ENCODE measurements around the gene NUSAP1.
"Not testable (repeated sequence)": the region's sequence is repeated elsewhere in the genome, so short reads cannot be mapped to it uniquely, and the experiment has no call there.

The NUSAP1 gene

DNA sequence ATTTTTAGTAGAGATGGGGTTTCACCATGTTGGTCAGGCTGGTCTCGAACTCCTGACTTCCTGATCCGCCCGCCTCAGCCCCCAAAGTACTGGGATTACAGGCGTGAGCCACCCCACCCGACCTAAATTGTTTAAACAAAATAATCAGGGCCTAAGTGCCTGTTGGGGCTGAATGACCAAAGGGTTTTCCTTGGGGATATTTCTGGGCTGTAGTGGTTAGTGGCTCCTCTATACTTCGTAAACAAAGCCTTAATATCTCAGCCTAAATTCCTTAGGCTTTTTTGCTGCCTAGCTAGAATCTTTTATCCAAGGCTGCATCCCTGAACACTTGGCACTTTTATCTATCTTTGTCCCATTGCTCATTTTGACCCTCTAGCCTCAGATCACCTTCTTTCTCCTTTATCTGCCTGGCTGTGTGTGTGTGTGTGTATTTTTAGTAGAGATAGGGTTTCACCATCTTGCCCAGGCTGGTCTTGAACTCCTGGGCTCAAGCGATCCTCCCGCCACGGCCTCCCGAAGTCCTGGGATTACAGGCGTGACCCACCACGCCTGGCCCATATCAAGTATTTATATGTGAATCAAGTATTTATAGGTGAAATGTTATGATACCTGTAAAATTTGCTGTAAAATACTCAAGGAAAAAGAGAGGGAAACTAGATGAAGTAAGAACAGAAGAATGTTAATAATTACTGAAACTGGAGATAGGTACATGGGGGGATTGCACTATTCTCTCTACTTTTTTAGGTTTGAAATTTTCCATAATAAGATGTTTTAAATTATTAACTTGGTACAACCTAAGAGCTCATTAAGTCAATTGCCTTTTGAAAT lies 1.8 kb downstream of the NUSAP1 start:
- DNase-seq: peak in 1 of 2 donors; percentile 4

DNA sequence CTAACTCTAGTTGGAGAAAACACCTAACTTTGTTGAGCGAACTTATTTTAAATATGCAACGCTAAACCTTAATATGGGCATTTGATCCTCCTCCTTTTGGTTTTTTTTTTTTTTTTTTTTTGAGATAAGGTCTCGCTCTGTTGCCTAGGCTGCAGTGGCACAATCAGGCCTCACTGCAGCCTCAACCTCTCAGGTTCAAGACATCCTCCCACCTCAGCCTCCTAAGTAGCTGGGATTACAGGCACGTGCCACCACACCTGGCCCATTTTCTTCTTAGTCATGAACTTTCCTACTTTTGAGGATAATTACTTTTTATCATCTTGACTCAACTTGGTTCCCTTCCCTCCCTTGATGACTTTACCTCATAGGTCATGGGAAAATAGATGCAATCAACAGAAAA lies 3.9 kb downstream of the NUSAP1 start:
- peak in 1 of 2 donors; percentile 7 for DNase-seq

DNA sequence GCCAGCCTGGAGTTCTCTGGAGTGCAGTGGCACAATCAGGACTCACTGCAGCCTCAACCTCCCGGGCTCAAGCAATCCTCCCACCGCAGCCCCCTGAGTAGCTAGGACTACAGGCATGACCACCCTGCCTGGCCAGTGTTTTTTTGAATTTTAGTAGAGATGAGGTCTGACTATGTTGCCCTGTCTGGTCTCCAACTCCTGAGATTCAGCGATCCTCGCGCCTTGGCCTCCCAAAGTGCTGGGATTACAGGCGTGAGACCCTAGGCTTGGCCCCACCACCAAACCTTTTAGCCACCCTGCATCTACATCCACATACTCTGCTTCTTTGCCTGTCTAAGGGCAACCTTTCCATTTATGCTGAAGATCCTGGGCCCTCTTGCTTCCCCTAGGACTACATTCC lies 4.4 kb downstream of the NUSAP1 start:
- no peak for DNase-seq

DNA sequence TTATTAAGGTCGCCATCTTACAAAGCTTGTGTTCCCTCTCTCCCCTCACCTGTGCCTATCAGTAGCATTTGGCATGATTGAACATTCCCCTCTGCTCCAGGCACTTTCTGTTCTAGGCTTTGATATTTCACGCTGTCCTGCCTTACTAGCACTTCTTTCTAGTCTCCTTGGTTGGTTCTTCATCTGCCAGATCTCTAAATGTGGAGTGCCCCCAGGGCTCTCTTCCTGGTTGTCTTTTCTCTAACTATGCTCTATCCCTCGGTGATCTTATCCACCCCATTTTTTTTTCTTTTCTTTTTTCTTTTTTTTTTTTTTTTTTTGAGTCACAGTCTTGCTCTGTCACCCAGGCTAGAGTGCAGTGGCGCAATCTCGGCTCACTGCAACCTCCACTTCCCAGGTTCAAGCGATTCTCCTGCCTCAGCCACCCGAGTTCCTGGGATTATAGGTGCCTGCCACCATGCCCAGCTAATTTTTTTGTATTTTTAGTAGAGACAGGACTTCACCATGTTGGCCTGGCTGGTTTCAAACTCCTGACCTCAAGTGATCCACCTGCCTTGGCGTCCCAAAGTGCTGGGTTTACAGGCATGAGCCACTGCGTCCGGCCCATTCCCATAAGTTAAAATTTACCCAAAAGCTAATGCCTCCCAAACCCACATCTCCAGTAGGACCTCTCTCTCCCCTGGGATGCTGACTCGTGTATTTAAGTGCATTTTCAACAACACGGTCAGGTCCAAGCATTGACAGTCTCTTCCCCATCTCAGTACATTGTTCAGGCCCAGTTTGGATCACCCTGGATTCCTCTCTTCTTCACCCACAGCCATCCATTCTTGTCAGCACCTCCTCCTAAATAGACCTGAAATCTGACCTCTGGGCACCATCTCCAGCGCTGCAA lies 5.2 kb downstream of the NUSAP1 start:
- no peak for DNase-seq

DNA sequence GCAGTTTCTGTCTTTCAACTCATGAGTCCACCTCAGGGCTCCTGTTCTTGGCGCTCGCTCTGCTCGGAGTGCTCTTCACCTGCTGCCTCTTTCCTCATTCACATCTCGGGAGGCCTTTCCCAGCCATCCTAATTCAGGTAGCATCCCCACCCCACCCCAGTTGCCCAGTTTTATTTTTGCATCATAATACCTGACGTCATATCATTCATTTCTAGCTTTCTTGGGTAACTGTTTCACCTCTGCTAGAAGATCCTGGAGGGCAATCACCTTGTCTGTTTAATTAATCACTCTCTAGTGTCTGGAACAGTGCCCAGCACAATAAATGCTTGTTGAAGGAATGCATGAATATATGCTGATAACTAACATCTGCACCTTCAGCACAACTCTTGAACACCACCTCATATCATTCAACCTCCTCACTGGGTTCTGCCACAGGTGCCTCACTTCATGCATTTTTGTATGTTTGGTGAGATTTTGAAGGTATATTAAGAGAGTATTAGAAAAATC lies 7.6 kb downstream of the NUSAP1 start:
- no peak for DNase-seq

DNA sequence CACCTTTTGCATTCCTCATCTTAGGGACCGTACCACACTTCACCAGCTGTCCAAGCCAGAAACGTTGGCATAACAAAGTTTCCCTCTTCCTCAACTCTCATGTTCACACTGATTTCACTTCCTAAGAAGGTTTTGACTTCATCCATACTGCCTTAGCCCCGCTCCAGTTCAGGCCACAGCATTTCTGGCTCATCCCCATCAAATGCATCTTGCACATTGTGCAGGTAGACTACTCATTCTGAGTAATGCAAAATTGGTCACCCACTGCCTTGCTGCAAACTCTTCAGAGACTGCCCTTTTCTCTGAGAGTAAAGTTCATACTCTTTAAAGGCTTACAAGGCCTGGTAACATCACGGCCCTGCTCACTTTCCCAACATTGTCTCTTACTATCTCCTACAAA lies 8.8 kb downstream of the NUSAP1 start:
- DNase-seq: no peak

DNA sequence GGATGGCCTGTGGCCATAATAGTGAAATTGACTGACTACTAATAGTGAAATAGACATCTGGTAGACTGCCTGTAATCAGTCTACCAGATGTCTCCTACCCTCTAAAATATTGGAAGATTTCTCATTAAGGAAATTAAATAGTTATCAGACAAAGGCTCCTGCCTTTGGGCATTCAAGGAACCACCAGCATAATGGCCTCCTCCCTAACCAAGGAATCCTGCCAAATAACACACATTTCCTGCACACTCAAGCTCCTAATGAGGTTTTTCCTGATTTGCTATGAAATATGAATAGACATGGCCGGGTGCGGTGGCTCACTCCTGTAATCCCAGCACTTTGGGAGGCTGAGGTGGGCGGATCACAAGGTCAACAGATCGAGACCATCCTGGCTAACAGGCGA lies 14.6 kb downstream of the NUSAP1 start:
- DNase-seq: no peak

DNA sequence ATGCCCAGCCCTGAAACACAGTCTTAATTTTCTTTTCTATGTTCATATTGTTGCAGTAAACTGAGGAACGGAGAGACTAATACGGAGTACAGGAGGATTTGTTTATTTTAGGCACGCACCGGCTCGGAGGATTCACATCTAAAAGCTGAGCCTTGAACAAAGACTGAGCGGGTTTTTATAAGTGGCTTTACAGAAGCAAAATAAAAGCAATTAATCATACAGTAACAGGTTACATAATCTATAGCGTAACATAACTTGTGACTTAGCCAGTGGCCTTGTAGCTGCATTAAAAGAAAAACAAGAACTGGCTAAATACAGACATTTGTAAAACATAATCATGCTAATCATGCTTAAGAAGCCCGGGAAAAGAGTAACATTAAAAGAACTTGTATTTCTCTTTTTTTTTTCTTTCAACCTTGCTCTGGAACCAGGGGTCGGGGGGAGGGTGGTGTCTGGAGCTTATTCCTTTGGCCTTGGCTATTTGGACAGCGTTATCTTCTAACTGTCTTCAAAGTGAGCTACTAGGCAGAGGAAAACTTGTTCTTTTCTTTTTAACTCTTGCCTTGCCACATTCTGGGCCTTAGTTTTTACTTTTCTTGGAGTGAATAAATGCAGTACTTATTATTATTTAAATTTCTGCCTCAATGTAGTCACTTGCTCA lies 17.5 kb downstream of the NUSAP1 start:
- DNase-seq: no peak

DNA sequence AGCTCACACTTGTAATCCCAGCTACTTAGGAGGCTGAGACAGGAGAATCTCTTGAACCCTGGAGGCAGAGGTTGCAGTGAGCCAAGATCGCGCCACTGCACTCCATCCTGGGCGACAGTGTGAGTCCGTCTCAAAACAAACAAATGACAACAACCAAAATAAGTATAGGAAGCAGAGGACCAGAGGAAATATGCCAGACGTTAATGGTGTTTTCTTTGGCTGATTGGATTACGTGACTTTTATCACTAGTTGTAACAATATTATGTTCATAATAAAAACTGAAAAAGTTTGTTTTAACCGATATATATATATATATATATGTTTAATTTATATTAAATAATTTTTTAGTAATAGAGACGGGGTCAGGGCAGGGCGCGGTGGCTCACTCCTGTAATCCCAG lies 21.7 kb downstream of the NUSAP1 start:
- DNase-seq: no peak

DNA sequence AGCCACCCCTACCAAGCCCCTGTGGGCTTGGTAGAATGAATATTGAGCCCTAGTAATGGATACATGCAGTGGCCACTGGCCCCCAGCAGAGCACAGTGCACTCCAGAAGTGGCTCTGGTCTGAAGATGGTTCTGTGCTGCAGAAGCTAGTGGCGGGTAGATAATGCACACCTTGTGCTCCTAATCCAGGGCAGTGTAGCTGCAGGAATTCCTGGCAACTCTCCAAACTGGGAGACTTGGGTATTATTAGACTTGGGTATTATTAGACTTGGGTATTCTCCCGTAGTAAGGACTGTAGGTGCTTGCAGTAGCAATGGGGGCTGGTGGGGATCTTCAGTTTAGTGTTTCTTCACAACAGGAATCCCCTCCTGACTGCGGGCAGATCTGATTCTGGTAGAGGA lies 34.7 kb downstream of the NUSAP1 start:
- no peak for DNase-seq

DNA sequence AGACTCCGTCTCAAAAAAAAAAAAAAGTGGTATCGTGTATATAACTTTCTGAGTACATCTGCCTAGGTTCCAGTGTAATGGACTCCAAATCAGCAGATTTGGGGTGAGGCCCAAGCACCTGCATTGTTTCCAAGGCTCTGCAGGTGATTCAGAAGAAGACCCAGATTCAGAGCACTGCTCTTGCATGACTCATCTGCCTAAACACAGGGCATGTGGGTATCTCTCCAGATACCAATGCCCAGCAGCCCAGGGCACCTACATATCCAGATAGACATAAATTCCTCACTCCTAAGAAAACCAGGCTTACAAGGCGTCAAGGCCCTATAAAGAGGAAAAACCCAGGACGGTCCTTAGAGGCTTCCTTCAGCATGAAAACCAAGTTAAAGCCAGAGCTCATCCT lies 45.3 kb downstream of the NUSAP1 start:
- no peak for DNase-seq

DNA sequence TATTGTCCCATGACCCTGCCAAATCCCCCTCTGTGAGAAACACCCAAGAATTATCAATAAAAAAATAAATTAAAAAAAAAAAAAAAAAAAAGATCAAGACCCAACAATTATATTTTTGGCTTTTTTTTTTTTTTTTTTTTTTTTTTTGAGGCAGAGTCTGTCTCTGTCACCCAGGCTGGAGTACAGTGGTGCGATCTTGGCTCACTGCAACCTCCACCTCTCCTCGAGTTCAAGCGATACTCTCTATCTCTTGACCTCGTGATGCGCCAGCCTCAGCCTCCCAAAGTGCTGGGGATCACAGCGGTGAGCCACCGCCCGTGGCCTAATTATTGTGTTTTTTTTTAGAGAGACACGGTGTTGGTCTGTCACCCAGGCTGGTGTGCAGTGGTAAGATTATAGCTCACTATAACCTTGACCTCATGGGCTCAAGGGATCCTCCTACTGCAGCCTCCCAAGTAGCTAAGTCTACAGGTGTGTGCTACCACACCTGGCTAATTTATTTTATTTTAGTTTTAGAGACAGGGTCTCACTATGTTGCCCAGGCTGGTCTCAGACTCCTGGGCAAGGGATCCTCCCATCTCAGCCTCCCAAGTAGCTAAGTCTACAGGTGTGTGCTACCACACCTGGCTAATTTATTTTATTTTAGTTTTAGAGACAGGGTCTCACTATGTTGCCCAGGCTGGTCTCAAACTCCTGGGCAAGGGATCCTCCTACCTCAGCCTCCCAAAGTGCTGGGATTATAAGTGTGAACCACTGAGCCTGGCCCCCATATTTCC lies 51.5 kb downstream of the NUSAP1 start:
- DNase-seq: not testable (repeated sequence)

DNA sequence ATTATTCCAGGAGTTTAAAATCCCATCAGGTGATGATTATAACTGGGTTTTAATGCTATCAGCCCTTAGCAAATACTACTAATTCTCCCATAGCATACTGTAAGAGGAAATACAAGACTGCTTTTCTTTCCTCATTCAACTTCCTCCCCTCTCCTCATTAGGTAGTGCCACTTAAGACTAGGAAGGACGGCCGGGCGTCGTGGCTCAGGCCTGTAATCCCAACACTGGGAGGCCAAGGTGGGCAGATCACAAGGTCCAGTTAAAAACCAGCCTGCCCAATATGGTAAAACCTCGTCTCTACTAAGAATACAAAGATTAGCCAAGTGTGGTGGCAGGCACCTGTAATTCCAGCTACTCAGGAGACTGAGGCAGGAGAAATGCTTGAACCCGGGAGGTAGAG lies 55.0 kb downstream of the NUSAP1 start:
- no peak for DNase-seq

DNA sequence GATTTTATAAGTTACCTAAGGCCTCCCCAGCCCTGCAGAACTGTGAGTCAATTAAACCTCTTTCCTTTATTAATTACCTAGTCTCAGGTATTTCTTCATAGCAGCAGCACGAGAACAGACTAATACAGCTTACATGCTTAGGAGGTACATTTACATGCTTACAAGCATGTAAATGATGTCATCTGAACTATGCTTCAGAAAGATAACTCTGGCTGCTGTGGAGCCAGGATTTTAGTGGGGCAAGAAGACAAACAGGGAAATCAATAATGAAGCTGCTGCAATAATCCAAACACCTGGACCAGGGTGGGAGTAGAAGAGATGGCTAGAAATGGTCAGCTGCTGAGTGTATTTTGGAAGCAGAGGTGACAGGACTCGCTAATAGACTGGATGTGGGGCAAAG lies 60.0 kb downstream of the NUSAP1 start:
- no peak for DNase-seq

DNA sequence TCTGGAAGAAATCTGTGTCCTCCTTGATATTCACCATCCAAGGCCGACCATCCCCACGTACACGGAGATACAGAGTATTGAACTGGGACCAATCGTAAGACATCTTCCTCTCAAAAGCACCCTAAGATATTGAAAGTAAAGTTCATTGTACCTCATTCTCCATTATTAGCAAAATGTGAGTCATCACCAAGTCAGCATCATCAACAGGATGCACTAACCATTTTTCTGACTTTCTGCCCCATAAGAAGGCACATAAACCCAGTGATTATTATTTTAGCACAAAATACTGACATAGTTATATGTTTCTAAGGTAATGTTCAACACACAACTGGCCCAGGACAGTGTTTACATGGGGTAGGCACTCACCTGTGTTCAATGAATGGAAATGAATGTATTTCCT lies 62.2 kb downstream of the NUSAP1 start:
- DNase-seq: no peak

DNA sequence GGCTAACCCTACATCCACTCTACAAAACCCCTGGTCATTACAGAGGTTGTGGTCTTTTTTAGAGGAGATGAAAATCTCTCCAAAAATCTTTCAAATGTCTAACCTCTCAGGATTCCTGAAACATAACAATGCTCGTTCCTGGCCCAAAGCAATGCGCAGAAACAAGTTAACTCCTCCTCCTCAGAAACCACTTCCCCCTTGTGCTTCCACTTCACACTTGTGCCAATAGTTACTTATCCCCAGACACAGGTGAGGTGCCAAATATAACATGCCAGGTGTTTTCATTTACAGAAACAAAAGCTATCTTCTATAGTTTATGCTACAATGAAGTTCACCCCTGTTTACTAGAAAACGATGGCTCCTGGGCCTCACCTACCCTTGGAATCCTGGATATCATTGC lies 63.4 kb downstream of the NUSAP1 start:
- DNase-seq: no peak

DNA sequence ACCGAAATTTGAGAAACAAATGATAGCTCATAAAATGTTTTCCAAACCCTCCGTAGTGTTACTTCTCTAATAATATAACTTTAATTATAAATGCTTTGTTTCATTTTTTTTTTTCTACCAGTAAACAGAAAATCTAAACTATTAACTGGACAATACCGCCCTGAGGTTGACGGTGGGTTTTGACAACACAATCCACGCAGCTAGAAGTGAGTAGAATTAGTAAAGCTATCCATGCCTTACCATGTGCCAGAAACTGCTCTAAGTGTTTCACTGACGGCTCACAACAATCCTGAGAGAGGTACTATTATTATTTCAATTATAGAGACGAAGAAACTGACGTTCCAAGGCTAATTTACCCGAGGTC lies 69.2 kb downstream of the NUSAP1 start:
- no peak for DNase-seq

DNA sequence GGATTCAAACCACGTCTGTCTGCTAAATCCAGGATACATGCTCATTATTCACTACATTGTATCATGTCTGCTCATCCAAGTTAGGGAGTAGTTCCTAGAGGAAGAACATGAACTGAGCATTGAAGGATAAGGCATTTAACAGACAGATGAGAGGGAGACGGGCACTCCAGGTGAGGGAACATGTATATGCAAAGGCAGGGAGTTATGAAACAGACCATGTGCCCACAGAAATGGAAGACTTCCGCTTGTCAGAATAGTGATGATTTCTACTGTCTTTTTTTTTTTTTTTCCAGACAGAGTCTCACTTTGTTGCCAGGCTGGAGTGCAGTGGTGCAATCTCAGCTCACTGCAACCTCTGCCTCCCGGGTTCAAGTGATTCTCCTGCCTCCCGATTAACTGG lies 74.7 kb downstream of the NUSAP1 start:
- no peak for DNase-seq

DNA sequence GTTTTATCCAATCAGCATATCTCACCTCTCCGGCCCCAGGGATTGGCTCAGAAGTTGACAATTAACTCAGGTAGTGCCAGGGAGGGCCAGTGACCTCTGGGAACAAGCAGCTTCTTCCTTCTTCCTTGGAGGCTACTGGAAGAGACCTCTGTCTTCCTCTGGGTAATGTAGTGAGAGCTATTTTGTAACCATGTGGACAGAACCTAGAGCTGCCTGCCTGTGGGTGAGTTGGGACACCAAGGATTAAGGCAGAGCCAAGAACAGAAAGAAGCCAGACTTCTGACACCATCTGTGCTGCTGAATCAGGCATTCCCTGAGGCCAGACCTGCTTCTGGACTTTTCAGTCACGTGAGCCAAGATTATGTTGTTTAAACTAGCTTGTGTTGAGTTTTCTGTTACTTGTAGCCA lies 75.6 kb downstream of the NUSAP1 start:
- no peak for DNase-seq

DNA sequence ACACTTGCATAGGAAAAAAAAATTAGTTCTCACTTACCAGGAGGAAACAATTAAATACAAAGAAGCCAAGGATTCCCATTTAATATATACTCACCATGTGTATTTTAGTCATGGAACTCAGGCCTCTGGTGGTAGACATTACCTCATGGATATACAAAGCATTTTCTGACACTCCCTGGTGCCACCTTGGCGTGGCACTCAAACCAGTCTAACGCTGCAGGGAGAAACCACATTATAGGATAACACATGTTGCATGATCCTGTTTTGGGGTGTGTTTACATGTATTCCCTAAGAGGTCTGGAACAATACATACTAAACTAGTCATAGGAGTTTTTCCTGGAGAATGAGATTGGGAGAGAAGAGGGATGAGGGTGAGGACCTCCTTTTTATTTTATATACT lies 78.3 kb downstream of the NUSAP1 start:
- no peak for DNase-seq

DNA sequence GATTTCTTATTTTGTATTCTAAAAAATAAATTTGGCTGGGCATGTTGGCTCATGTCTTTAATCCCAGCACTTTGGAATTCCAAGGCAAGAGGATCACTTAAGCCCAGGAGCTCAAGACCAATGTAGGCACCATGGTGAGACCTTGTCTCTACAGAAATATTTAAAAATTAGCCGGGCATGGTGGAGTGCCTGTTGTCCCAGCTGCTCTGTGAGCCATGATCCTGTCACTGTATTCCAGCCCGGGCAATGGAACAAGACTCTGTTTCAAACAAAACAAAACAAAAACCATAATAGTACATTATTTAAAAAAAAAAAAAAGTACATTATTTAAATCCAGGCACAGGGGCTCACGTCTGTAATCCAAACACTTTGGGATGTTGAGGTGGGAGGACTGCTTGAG lies 78.8 kb downstream of the NUSAP1 start:
- DNase-seq: no peak

DNA sequence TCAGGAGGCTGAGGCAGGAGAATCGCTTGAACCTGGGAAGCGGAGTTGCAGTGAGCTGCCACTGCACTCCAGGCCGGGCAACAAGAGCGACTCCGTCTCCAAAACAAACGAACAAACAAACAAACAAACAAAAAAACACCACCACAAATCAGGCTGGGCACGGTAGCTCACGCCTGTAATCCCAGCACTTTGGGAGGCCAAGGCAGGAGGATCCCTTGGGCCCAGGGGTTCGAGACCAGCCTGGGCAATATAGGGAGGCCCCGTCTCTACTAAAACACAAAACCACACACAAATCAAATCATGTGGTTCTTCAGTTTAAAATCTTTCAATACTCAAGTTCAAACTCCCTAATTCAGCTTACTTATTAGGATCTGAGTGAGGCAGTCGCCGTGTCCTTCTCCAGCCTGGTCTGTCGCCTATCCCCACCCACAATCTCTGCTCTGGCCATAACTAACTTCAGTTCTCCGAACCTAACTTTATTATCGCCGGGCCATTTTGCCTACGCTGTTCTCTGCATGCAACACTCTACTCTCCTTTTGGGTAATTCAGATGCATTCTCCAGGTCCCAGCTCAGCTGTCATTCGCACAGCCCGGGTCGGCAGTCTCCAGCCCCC lies 83.6 kb downstream of the NUSAP1 start:
- no peak for DNase-seq

All from CD4-positive, alpha-beta T cell treated with Interferon alpha-2 for 1 hour (primary cell).